Activated CD4-positive, alpha-beta T cell treated with anti-CD3 and anti-CD28 coated beads for 24 hours (primary cell): ENCODE results near the gene LTK.

ENCODE experiments used
- DNase-seq, 2 donors: peaks; one replicate each; pipeline ENCODE4 v3.0.0-alpha.2; 2020; ENCODE audit warnings: low read depth in 2 of 2

LTK gene

DNA sequence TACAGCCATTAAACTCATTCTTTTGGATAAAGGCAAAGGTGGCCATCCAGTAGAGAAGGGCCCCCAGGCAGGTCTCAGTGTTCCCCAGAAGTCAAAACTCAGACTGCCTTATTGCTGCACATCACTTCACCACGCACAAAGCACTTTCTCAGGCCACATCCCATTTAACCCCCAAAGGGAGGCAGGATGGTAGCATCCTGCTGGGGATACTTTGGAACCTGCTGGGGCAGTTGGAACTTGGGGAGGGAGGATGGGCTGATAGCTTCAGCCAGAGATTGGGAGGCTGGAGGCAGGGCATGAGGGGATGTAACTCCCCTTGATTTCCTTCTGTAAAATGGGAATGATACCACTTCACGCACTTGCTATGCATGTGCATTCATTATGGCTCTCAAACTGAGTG is 15.0 kb downstream of the LTK start:
- no peak for DNase-seq

GRCh38 chr15:41495736-41496599 is 17.7 kb downstream of the LTK start:
- DNase-seq: no peak

DNA sequence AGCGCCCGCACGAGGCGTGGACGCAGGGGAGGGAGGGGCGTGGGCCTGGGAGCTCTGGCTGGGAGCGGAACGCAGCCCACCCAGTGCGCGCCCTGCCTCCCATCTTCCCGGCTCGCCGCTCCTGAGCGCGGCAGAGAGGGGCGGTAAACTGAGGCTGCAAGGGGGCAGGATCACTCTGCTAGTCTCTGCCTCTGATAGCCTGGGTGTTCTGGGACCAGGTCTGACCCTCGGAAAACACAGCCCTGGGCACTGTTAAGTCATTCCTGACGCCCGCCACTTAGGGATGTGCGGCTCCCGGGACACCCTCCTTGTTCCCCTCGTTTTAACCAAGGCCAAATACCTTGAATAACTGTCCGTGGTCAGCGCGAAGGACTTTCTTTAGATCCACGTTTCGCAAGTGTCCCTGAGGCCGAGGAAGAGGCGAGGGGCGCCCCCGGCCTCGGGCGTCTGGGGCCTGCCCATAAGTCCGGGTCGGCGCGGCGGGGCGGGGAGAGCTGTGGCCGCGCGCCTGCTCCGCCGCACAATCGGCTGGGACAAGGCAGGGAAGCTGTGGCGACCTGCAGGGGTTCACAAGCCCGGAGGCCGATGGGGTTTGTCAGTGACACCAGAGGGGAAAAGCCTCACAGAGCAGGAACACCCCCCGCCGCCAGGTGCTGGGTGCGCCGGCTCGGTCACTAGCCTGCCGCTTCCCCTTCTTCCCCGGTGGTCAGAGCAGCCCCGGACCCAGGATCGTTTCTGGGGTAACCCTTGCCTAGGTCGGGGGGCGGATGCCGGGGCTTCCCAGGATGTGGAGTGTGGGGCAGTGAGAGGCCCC is 18.5 kb downstream of the LTK start:
- DNase-seq: no peak

GRCh38 chr15:41494190-41494921 is 19.3 kb downstream of the LTK start:
- no peak for DNase-seq

DNA sequence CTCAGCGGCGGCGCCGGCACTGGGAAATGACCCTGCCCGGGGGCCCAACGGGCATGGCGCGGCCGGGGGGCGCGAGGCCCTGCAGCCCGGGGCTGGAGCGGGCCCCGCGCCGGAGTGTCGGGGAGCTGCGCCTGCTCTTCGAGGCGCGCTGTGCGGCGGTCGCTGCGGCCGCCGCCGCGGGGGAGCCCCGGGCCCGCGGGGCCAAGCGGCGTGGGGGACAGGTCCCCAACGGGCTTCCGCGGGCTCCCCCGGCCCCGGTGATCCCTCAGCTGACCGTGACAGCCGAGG is 19.8 kb downstream of the LTK start:
- no peak for DNase-seq

DNA sequence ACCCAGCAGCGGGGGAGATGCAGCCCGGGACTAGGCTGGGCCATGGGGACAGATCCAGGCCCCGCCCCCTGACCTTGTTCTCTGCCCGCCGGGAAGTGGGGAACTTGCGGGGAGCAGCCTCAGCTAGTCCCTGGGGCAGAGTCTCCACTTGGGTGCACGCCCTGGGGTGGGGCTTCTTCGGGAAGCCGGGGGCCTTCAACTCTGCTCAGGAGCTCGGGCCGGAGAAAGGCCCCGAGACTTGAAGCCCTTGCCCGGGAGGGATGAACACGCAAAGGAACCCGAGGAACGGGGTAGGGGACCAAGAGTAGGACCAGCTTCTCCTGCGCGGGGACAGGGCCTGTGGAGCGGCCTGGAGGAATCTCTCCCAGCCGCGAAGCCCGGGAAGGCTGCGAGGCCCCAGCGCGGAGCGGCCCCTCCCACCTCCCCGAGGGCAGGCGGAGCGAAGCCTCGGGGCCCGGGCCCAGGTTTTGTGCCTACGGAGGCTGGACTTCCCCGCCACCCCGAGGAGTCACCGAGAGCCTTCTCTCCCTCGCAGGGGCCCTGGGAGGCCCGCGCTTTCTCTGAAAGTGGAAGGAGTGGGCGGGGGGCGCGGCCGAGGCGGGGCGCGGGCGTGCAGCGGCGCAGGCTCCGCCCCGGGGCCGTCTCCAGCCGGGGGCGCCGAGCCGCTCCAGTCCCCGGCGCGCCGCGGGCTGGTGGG is 20.3 kb downstream of the LTK start, which contains the start of gene ITPKA:
ITPKA (plus strand) TSS at position 670 of the 697 bp plus-strand sequence. CDS start 54 bp downstream, outside the sequence.
- peak; percentile 87 to 89 for DNase-seq

GRCh38 chr15:41492597-41493204 is 20.9 kb downstream of the LTK start:
- DNase-seq: no peak

GRCh38 chr15:41491889-41492288 is 21.7 kb downstream of the LTK start:
- DNase-seq: no peak

DNA sequence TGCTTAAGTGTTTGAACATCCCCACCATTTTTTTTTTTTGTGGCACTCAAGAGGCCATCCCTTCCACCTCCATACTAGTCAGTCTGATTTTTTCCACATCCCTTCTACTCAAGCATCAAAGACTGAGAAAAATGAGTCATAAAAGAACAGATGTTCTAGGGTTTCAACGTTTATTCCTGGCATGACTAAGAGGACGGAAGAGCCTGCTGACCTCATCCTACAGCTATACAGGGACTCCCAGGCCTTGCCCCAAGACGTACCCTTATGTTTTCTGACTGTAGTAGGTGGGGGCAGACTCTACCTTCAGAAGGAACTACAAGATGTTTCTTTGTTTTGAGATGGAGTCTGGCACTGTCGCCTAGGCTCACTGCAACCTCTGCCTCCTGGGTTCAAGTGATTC is 23.3 kb downstream of the LTK start:
- no peak for DNase-seq

DNA sequence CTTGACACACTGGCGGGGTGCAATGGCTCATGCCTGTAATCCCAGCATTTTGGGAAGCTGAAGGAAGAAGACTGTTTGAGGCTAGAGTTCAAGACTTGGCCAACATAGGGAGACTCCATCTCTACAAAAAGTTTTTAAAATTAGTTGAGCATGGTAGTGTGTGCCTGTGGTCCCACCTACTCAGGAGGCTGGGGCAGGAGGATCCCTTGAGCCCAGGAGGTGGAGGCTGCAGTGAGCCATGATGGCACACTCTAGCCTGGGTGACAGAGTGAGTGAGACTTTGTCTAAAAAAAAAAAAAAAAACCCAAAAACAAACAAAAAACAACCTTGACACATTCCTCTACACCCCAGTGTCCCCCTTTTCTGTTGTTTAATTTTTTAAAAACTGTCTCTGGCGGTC is 24.0 kb downstream of the LTK start:
- no peak for DNase-seq

- DNase-seq: no peak
These were observed 25.8 kb downstream of the LTK start for GRCh38 chr15:41487802-41488201.

DNA sequence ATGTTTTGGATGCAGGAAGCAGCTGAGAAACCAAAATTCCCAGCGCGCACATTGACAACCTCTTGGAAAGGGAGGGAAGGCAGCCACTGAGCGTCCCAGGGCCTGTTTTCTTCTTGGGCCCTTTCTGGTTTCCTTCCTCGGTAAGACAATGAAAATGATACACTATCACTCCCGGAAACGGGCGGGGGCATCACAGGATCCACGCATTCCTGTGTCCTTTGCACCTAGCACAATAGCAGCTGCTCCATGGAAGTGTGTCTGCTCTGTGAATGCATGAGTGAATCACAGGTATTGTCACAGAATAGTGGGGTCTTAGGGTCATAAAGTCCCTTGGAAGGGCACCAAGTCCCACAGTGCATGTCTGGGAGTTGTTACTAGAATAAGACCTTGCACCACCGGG is 26.2 kb downstream of the LTK start:
- no peak for DNase-seq

DNA sequence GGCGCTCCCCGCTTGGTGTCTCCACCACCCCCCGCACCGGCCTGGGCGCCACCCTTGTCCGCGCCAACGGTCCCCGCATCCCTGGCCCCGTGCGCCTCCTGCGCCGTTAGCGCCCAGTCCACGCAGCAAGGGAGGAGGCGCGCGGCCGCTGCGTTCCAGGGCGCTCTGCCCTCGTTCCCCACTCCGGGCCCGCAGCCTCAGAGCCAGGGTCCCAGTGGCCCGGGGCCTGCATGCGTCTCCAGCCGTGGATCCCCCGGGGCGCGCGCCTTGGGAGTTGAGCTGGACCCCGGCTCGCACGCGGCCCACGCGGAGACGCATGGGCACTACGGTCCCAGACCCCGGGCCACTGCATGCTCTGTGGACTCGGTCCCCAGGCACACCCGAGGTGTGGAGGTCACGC is 27.3 kb downstream of the LTK start:
- no peak for DNase-seq

DNA sequence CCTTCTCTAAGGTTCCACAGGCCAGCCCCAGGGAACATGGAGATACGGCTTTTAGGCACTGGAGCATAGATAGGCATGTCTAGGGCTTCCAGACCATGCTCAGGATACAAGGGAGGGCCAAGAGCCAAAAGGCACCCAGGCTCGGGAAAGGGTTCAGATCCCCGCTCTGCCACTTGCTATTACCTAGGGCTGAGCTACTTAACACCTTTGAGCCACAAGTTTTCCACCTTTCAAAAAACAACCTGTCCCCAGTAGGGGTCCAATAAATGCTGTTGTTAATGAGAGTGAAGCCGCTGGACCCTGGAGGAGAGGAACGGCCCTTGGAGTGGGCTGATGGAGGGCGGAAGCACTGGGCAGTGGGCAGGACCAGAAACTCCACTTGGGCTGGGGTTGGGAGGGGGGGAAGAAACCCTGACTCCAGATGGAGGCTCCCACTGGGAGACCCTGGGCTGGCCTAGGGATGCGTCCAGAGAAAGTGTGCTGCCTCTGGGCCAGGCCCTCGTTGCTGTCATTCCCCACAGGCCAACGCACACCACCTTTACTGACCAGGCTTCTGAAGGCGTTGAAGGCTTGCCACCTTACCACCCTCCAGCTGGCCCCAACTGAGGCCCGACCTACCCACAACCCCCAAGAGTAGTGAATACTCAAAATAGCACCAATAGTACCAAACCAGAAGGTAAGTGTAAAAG is 28.5 kb downstream of the LTK start:
- no peak for DNase-seq

GRCh38 chr15:41483519-41483918 is 30.1 kb downstream of the LTK start:
- DNase-seq: no peak

GRCh38 chr15:41483115-41483514 is 30.5 kb downstream of the LTK start:
- no peak for DNase-seq

DNA sequence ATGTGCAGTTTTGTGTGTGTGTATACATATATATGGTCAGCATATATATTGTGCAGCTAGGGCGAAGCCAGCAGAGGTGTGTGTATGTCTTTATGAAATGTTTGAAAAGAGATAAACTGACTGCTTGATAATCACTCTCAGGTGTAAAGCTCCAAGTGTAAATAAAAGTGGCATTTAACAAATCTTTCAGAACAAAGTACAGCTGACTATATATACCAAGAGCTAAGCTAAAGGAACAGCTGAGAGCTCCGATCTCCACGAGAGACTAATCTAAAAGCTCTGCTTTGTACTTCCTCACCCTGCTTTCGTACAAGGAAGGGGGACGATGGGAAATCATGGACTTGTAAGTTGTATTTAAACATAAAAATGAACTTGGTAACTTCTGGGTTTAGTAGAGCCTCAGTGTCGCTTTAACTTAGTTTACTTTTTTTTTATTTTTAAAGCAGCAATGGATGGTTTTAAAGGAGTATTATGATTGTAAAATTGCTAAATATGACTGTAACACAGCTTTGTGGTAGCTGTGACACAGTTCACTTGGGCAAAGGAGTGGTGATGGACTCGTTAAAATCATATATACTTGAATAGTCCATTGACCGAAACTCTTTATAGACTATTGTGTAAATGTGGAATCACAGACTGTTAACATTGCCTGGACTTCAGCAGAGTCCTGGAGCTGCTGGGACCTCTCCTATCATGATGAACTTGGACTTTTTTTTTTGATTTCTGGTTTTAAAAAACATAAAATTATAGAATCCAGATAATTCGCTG is 31.3 kb downstream of the LTK start:
- DNase-seq: no peak

GRCh38 chr15:41480396-41481140 is 33.1 kb downstream of the LTK start:
- DNase-seq: no peak

DNA sequence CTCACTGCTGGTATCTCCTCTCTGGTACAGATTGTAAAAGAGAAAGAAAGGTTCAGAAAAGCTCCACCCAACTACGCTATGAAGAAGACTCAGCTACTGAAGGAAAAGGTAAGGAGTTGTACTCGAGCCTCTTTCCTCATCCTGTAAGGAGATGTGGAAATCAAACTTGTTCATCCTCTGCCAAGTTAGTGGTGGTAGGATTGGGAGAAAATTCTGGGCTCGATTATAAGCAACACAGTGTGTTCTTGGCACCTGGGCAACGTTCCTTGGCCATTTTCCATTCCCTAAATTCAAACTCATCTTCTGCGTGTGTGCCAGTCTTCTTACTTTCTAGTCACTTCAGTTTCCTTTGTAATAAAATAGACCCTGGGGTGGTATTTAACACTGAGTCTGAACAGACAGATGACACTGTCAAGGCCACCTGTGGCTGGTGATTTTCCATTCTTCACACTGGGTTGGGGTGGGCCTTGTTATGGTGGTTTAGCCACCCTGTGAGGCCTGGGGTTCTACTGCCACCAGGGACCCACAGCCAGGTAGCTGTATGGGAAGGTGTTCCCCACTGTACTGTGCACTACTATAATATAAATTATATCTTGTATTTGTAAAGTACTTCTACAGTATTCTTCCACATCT is 37.1 kb downstream of the LTK start:
- DNase-seq: no peak
